ENCODE data around the gene SEPTIN2.

DNA sequence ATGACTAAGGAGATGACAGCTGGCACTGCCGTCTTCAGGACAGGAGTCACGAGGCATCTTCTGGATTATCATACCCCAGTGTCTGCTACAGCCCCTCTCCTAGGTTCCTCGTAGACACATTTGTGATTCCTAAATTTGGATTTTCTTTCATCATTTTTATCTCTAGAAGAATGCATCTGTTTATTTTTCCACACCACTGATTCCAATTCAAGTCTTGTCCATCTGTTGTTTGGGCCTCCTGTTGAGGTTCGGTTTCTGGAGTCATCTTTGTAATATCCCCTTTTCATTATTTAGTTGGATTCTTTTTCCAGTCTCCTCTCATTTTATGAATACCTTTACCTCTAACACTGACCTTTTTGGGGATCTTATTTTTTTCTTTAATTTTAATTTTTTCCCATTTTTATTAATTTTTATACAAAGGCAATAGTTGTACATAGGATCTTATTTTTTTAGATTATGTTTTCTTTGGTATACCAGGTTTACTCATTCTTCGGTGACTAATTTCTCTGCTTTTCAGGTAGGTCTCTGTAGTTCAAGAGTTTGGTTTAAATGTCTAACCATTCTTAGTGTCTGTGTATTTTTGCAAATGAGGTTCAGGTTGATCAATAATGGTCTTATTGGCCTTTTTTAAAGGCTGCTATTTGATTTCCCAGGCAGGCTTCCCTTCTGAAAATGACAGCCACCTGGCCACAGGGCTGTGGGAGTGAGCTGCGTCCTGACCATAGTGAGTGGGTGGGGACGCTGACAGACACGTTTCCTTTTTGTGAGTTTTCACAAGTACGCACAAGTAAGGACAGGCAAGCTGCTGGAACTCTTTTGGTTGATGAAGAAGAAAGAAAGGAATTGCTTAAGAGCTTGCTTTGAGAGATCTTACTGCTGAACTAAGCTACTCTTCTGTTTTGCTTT, 74.8 kb downstream of the SEPTIN2 start:
- TF ChIP-seq, protein P1, sequence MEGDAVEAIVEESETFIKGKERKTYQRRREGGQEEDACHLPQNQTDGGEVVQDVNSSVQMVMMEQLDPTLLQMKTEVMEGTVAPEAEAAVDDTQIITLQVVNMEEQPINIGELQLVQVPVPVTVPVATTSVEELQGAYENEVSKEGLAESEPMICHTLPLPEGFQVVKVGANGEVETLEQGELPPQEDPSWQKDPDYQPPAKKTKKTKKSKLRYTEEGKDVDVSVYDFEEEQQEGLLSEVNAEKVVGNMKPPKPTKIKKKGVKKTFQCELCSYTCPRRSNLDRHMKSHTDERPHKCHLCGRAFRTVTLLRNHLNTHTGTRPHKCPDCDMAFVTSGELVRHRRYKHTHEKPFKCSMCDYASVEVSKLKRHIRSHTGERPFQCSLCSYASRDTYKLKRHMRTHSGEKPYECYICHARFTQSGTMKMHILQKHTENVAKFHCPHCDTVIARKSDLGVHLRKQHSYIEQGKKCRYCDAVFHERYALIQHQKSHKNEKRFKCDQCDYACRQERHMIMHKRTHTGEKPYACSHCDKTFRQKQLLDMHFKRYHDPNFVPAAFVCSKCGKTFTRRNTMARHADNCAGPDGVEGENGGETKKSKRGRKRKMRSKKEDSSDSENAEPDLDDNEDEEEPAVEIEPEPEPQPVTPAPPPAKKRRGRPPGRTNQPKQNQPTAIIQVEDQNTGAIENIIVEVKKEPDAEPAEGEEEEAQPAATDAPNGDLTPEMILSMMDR (IDR thresholded peaks at IDR 0.05) = no peak
- TF ChIP-seq POLR2A (IDR thresholded peaks at IDR 0.05) = no peak
- TF ChIP-seq EP300 (IDR thresholded peaks at IDR 0.05) = no peak
